ENCODE results near the gene PCAT7.
"Not testable (repeated sequence)": the region's sequence is repeated elsewhere in the genome, so short reads cannot be mapped to it uniquely, and the experiment has no call there.

DNA sequence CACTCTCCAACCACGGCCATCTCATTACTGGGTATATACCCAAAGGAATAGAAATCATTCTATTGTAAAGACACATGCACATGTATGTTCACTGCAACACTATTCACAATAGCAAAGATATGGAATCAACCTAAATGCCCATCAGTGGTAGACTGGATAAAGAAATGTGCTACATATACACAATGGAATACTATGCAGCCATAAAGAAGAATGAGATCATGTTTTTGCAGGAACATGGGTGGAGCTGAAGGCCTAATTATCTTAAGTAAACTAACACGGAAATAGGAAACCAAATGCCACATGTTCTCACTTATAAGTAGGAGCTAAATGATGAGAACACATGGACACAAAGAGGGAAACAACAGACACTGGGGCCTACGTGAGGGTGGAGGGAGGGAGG, 9.4 kb downstream of the PCAT7 start:
- TF ChIP-seq CTCF (conservative IDR thresholded peaks at IDR 0.05; ENCODE audit: low read length); EZH2phosphoT487 (IDR thresholded peaks at IDR 0.05; ENCODE audit: borderline replicate concordance, low read depth, low read length): not testable (repeated sequence)
